Measurements from ENCODE around the gene RHBG. TPM values are rescaled to one million over a fixed set of nuclear protein-coding genes. Genes with fewer than 3 reads are reported as not detected.

Gene RHBG
- total and polyA plus RNA-seq, 8 donors, result 0.16 to 3.5 (median 0.58) TPM

GRCh38 chr1:156360534-156360933 lies 8.5 kb upstream of the RHBG start:
- ATAC-seq, result no peak
- no peak for TF ChIP-seq CTCF (IDR thresholded peaks at IDR 0.05)

GRCh38 chr1:156365754-156366153 lies 3.3 kb upstream of the RHBG start:
- Histone ChIP-seq H3K4me3 (no peak overlapping the region), H3K9me3 (no peaks in the 10 kb centered on the region), H3K4me1 (peaks cover 0 to 7% (median 5%) of the 10 kb centered on the region in 3 donors), H3K36me3 (no peaks in the 10 kb centered on the region), H3K27me3 (no peaks in the 10 kb centered on the region), H3K27ac (no peak overlapping the region)
- TF ChIP-seq CTCF (IDR thresholded peaks at IDR 0.05), result no peak
- DNase-seq (no peak), ATAC-seq (no peak), FAIRE-seq (no peak)
- intact Hi-C loops (cut with DNase I), result no loop called here

More at GRCh38 chr1:156360534-156360933, 8.5 kb upstream of the RHBG start:
- DNase-seq (no peak), FAIRE-seq (no peak)
- intact Hi-C loops (cut with DNase I), result no loop called here
- no peaks in the 10 kb centered on the region for H3K9me3 ChIP-seq
- 82 to 87% methylated on average over 11 of the region's 11 CpGs for WGBS, 2 donors
- H3K27ac ChIP-seq, result no peak overlapping the region
- no peak overlapping the region for H3K4me3 ChIP-seq
- no peaks in the 10 kb centered on the region for H3K4me1 ChIP-seq
- H3K36me3 ChIP-seq, result no peaks in the 10 kb centered on the region
- H3K27me3 ChIP-seq, result no peaks in the 10 kb centered on the region

GRCh38 chr1:156366378-156367166 lies 2.4 kb upstream of the RHBG start:
- Histone ChIP-seq H3K36me3 (no peaks in the 10 kb centered on the region), H3K27ac (no peak overlapping the region), H3K27me3 (no peaks in the 10 kb centered on the region), H3K4me3 (no peak overlapping the region), H3K9me3 (no peaks in the 10 kb centered on the region), H3K4me1 (peaks cover 0 to 7% (median 5%) of the 10 kb centered on the region in 3 donors)
- 89 to 91% methylated on average over 5 of the region's 5 CpGs for WGBS, 2 donors
- intact Hi-C loops (cut with DNase I), result no loop called here
- no peak for TF ChIP-seq CTCF (IDR thresholded peaks at IDR 0.05)
- ATAC-seq, result no peak
- no peak for FAIRE-seq
- no peak for DNase-seq

- no peak overlapping the region for H3K27ac ChIP-seq
- DNase-seq (no peak), ATAC-seq (no peak), FAIRE-seq (no peak)
- no peak for TF ChIP-seq CTCF (IDR thresholded peaks at IDR 0.05)
- H3K4me1 ChIP-seq, result peaks cover 0 to 7% (median 5%) of the 10 kb centered on the region in 3 donors
- no peaks in the 10 kb centered on the region for H3K9me3 ChIP-seq
- intact Hi-C loops (cut with DNase I), result no loop called here
- H3K36me3 ChIP-seq, result no peaks in the 10 kb centered on the region
- H3K27me3 ChIP-seq, result no peaks in the 10 kb centered on the region
- no peak overlapping the region for H3K4me3 ChIP-seq
- WGBS, 2 donors, result 88 to 95% methylated on average over 9 of the region's 9 CpGs
Observed at GRCh38 chr1:156367383-156368156, 1.4 kb upstream of the RHBG start.

All from pancreas (tissue), 10 donors.